HG03521 (cell line): Measurements from ENCODE around the gene GPC1.

Experiments used
- ATAC-seq: cut with Tn5 transposase; IDR thresholded peaks from one replicate; pipeline ENCODE4 v1.9.1; 2021; ENCODE audit warnings: mild to moderate bottlenecking, moderate library complexity; ENCODE audit not compliant: unreplicated experiment

The GPC1 gene

DNA sequence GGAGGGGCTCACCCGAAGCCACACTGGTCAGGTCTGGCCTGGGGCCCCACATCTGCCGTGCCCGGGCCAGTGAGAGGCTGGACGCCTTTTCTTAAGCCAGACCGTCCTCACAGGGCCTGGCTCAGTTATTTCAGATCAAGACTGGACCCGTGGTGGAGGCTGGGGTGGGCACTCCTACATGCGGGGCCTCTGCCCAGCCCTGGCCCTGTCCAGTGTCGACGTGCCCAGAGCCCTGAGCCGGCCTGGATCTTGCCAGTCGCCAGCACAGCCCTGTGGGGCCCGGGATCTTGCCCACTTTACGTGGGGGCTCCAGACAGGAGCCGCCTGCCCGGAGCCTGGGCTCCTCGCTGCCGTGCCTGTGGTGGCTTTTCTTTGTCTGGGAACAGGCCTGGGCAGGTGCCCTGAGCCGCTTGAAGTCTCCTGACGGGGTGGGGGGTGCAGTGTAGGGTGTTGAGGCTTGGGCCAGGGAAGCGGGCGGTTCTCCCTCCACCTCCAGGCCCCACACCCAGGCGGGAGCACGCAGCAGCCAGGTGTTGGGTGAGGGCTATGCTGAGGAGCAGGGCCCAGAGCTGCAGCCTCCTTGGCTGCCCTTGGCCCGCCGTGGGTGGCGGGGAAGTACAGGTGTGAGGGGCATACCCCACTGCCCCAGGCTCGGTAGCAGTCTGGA is 6.0 kb downstream of the GPC1 start:
- no peak for ATAC-seq

DNA sequence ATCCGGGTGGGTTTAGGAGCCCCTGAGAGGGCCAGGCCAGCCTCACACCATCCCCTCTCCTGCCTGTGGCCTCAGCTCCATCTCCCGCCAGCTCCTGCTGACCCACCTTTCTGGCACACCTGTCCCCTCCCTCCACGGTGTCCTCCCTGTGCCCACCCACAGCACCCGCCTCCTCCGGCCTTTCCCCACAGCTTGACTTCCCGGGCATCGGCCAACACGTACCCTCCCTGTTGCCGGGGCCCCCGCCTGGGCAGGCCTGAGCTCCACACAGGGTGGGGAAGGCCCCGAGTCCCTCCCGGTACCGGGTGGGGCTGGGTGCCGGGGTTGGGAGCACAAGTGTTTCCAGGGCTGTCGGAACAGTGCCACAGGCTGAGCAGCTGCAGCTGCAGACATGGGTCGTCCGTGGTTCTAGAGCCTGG is 6.5 kb downstream of the GPC1 start:
- ATAC-seq = no peak

DNA sequence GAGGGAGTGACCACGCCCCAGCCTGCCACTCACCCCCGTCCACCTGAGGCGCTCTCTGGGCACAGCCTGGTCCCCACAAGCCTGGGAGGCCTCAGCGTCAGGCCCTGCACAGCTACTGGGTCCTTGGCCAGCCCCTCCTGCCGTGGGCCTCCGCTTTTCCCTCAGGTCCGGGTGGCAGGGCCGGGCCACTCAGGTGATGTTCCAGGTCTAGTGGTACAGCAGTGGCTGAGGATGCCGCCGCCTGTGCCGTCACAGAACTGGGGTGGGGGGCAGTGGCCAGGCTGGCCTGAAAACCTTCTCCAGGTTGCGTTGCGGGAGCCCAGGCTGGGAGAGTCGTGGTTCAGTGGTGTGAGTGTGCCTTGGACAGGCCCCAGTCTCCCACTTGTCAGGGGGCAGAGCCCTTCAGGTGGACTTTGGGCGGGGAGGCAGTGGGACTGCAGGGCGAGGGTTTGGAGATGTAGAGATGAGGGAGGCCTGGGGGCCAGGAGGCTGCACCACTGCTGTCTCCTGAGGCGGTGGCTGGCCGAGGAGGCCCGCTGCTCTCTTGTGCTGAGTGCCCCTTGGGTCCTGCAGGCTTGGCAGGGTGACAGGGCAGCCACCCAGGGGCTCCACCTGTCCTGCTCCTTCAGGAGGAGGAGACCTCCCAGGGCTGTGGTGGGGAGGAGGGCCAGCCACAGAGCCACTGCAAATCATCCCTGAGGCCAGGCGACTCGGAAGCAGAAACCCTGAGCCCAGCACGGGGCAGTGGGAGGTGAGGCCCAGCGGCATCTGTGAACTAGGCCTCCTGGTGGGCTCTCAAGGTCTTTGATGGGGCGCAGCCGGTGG is 7.6 kb downstream of the GPC1 start:
- ATAC-seq = no peak

DNA sequence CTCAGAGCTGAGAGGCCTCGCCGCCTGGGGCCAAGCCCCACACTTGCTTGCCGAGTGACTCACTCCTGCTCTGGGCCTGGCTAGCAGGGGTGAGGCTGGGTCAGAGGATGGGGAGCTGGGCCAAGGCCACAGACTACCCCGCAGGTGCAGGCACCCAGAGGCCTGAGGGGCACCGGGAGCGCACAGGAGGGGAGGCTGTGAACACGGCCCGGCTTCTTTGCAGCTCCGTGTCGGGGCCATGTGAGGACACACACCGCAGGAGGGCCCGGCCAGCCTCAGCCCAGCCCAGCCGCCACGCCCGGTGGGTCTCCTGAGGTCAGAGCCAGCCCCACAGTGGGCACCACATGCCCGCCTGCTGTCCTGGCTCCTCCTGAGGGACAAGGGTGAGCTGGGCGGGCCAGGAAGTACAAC is 8.4 kb downstream of the GPC1 start:
- no peak for ATAC-seq

DNA sequence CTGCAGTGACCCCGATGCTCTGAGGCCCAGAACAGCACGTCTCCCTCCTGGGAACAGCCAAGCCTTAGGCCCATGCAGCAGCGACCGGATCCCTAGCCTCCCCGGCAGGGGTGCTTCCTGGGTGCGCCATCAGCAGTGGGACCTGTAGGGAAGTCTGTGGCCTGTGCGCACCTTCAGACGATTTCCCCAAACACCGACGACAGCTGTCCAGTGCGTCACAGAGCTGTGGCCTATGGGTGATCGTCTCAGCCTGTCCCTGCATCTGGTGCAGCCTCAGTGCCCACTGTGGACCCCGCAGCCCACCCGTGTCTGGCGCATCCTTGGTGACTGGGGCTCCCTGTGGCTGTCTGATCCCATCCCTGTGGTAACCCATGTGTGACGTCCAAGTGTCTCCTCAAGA is 9.0 kb downstream of the GPC1 start:
- no peak for ATAC-seq

DNA sequence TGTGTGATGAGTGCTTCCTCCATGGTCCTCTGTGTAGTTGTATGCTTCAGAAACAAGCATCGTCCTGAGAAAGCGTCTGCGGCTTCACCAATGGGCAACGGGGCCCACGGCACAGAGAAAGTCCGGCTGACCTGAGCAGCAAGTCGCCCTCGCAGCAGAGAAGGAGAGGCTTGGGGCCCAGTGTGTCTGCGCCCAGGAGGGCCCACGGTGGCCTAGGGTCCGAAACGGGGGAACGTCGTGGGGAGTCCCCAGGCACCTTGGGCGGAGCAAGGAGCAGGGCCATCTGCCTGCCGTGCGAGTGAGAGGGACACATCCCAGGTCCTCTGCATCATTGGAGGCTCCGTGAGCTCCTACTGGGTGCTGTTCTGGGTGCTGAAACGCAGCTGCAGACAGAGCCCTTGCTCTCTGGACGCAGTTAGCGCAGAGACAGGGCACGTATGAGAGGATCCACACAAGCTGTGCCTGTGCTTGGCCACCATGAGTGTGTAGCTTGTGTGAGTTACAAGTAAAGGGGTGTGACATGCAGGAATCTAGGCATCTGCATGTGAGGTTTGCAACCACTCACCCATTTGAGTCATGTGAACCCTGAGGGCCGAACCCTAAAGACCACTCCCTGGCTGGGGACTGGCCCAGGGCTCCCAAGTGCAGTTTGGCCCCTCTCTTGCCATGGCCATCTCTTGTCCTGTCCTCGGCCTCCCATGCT is 10.6 kb downstream of the GPC1 start:
- ATAC-seq = no peak

DNA sequence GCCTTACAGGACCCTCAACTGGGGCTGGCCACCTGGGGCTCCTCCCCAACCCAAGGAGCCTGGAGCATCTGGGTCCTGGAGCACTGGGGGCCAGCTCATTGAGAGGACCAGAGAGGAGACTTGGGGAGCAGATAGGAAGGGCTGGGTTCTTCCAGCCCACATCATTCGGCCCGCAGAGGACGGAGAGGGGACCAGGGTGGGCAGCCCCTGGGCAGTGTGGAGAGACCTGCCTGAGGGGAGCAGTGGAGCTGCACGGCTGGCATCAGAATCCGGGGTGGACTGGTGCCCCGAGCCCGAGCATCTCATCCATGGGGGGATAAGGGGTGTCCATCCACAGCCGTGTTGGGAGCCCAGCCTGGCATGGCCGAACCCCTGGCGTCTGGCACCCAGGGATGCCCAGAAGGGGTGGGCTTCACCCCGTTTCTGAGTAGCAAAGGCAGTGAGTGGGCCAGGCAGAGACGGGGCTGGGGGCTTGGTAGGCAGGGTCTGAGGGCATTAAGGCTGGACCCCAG is 11.3 kb downstream of the GPC1 start:
- no peak for ATAC-seq

DNA sequence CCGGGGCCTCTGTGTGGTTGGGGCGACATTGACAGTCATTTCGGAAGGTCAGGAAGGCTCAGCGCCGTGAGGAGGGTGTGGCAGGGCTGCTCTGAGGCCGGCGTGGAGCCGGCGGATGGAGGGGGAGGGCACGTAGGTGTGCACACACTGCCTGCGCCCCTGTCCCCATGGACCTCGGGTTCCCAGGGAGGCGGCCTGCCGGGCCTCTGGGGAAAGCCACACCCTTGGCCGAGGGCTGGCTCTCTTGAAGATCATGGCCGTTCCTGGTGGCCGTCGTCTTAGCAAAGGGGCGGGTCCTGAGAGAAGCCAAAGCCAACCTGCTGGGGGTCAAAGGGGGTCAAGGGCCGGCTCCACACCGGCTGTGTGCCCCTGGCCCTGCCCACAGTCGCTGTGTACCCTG is 11.9 kb downstream of the GPC1 start:
- ATAC-seq = no peak

DNA sequence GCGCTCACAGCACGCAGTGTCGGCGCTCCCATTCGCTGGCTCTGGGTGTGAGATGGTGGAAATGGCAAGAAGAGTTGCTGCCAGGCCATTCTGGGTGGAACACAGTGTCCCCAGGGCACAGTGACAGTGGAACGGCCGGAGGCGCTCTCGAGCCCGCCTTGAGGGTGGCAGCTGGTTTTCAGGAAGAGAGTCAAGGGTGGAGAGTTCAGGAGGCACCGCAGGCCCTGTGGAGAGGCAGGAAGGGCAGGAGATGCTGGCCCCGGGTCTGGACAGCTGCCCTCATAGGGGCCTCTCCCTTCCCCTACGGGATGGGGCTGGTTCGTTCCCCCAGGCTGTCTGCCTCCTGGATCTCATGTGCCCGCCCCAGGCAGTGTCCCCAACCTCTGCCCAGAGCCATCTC is 12.5 kb downstream of the GPC1 start:
- no peak for ATAC-seq

DNA sequence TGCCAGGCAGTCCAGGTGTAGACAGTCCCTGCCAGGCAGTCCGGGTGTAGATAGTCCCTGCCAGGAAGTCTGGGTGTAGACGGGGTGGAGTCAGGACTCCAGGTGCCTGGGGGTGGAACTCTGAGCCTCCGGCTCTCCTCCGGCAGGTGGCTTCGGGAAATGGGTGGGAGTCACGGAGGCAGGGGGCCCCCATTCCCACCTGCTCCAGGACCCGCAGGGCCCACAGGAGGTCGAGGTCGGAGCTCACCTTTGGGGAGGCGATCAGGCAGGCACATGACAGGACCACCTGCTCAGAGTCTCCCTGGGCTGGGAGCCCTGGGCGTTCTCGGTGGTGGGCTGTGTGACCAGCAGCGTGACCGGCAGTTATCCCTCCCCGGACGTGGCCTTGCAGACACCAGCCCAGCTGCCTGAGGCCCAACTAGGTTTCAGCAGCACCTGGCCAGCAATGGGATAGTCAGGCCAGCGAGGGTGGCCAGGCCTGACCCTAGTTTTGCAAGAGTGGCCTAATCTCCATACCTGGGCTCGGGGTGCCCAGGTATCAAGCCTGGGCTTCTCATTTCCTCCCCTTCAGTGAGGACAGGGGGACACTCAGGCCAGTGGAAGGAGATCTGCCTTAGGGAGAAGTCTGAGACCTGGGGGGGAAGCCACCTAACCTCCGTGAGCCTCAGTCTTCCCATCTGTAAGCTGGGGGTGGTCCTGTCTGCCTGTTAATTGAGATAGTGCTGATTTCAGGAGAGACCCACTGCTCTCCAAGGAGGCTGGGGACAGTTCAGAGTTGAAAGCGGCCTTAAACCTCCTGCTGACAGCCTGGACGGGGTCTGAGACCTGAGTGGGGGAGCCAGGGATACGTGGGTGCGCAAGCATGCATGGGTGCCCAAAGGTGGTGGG is 13.2 kb downstream of the GPC1 start:
- no peak for ATAC-seq

DNA sequence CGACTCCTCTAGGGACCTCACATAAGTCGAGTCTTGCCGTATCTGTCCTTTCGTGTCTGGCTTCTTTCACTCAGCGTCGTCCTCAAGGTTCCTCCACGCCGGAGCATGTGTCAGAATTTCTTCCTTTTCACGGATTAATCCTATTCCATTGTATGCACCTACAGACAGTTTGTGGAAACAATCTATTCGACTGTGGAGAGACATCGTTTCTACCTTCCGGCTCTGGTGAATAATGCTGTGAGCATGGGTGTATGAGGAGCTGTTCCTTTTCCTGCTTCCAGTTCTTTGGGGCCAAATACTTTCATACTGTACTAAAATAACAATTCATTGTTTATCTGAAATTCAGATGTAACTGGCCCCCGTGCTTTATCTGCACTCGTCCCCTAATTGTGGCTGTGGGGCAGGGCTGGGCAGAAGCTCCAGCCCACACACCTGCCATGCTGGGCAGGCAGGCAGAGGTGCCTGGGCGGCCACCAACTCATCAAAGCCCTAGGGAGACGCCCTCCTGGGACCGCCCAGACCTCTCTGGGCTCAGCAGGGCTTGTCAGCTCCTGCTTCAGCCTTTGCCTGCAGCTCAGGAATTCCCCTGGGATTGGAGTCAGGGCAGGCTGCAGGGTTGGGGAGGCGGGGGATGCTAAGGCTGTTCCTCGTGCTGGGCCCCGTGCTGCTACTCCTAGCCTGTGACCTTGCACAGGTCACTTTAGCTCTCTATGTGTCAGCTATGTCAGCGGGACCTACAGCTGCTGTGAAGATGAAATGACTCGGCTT is 14.5 kb downstream of the GPC1 start:
- no peak for ATAC-seq

DNA sequence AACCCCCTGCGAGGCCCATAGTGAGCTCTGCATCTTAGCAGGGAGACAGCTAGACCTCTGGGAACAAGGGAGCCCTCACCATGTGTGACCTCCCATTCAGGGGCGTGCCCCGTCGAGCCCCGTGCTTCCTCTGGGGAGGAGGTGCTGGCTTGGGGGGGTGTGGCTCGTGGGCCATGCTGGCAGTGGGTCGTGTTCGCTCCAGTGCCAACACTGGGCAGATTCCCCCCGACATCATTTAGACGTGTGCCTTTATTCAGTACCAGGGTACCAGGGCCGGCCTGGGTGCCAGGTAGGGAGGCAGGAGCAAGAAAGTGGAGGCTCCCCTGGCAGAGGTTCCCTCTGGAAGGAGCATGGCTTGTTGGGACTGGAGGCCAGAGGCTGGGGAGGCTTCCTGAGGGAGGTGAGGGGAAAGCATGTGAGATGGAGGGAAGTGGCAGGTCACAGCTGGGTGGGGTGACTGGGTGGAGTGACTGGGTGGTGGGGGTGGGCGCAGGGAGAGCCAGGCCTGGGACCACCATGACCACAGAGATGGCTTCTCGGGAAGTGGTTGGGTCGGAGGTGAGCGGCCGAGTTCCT is 15.2 kb downstream of the GPC1 start:
- no peak for ATAC-seq

DNA sequence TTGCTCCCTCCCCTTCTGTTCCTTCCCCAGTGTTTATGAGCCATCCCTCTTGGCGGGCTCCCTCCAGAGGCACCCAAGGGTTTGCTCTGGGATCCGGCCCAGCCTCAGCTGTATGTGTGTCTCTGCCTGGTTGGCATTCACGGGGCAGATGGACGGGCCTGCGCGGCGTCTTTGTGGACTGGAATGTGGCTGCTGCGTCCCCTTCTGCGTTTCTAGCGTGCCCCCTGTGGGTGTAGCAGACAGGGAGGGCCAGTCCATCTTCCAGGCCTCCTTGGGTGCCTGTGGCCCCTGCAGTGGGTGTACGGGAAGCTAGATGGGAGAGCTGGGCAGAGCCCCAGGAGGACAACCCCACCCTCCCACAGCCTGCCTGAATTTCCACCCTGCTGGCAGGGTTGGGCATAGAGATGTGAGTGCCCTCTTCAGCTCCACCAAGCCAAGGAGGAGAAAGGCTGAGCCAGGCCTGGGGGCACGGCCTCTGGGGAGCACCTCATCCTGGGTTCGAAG is 15.7 kb downstream of the GPC1 start:
- ATAC-seq = no peak

DNA sequence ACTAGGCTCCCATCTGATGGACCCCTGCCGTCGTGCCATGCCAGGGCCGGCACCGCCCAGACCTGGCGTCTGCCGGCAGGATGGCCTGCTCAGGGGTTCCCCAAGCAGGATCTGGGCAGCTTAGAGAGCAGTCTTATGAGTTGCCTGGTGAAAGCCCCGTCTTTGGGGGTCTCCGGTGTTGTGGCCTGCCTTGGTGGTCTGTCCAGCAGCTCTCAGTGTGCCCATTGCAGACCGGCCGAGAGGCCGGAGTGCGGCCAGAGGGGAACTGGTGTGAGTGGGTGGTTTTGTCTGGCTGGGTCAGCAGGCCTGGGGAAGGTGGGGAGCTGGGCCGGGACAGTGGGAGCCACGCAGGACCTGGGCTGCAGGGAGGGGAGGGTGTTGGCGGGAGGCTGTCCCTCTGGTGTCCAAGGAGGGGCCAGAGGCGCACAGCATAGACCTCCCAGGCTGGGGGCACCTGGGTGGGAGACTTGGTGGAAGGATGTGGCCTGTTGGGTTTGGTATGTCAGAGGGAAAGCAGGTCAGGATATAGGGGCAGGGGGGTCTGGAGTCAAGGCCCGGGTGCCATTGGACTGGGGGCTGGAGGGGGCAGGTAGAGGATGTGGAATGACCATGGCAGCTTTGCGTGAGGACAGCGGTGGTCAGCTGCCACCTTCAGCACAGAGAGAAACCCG is 16.5 kb downstream of the GPC1 start:
- no peak for ATAC-seq

DNA sequence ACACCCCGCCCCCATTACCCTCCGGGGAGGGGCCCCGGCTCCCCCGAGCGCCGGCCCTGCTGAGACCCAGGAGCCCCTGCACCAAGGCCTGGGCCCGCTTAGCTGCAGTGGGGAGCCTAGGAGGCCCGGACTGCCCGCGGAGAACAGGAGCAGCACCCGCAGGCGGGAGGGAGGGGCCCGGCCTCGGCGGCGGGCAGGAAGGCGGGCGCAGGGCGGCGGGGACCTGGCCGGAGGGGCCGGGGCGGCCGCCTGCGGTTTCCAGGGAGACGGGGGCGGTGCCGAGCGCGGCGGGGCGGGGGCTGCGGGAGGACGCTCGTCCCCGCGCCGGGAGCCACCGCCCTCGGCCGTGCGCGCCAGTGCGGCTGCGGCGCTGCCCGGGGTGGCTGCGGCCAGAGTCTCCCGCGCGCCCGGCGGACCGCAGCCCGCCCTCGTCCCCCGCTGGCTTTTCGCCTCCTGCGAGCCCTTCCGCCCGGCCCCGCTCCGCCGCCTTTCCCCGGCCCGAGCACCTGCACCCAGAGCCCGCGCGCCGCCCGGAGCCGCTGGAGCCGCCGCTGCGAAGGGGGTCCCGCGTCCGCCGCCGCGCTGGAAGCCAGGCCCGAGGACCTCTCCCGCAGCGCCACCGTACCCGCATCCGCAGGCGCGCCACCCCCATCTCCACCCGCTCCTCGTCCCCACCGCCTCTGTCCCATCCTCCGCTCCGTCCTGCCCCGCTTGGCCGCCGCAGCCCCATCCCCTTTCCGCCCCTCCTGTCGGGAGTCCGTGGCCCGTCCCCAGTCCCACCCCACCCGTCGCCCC is 17.2 kb downstream of the GPC1 start:
- no peak for ATAC-seq

DNA sequence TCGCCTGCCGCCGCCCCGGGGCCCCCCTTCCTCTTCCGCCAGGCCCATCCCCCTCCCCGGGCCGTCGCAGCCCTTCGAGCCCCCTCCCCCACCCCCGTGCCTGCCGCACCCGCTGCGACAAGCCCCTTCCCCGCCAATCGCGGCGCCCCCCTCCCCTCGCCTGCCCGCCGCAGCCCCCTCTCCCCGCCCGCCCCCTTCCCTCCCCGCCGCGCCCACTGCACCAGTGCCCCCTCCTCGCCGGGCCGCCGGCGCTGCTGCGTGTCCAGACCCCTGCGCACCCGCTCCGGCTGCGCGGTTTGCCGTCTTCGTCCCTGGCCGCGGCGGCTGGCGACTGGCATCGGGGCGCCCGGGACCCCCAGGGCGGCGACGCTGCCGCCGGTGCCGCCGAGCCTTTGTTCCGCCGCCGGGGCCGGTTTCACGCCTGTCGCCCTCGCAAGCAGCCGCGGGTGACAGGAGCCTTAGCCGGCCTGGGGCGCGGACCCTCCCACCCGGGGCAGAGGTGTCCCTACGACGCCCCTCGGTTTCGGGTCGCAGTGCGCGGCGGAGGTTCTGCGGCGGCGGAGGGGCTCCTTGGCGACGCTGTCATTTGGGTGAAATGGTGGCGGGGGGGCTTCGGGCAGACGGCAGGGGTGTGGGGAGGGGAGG is 18.1 kb downstream of the GPC1 start:
- ATAC-seq = no peak

DNA sequence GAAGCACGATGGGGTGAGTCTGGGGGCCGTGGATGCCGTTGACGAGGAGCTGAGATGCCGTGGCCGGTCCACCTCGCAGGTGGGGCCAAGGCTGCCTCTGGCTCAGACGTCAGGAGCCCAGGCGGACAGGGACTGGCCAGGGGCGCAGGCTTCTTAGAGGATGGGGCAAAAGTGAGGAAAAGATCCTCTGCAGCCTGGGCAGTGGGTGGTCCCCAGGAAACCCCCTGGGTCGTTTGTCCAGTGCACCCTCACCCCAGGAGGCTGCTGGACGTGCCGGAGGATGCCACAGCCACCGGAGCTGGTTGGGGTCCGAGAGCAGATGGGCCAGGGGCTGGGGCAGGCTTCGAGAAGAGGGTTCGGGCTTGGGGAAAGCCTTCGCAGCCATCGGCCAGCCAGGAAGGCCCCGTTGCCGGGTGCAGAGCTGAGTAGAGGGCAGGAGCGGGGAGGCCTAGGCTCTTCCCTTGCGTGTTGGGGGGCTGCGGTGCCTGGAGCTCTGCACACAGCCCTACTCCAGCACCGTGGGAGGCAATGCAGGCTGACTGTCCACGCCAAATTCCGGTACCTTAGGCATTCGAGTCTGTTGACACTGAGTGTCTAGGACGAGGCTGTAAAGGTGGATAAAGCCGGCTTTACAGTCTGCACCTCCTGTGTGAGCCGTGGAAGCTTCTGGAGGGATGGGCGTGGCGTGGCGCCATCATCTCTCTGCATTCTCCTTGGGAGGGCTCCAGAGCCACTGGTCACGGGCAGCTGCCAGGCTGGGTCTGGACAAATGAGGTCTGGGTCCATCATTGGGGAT is 18.8 kb downstream of the GPC1 start:
- ATAC-seq = no peak
